Bronchial epithelial cell (primary cell): ENCODE measurements around the gene HCFC1R1. TPM values are rescaled to one million over a fixed set of nuclear protein-coding genes. Genes with fewer than 3 reads are reported as not detected.

ENCODE experiments used
- DNase-seq: peaks from one replicate; pipeline ENCODE4 v3.0.0-alpha.2; 2010; ENCODE audit warnings: low read depth
- FAIRE-seq: peaks from 2 replicates; lab custom pipeline; 2011; peaks lifted over from hg19 to GRCh38; lab: Jason Lieb, UNC
- H3K27me3 ChIP-seq: 2 replicates; pipeline ENCODE4 v1.5.1; 2011; ENCODE audit warnings: low read length; ENCODE audit not compliant: control insufficient read depth, insufficient read depth
- H3K36me3 ChIP-seq: 2 replicates; pipeline ENCODE4 v1.5.1; 2011; ENCODE audit warnings: low read length; ENCODE audit not compliant: control insufficient read depth, insufficient read depth
- H3K4me3 ChIP-seq: 2 replicates; pipeline ENCODE4 v1.5.1; 2011; ENCODE audit warnings: mild to moderate bottlenecking, low read depth, low read length, control low read depth
- CTCF ChIP-seq: IDR thresholded peaks from 2 replicates; pipeline ENCODE4 v1.5.1; 2011; ENCODE audit warnings: mild to moderate bottlenecking, moderate library complexity, low read length, control low read depth, inconsistent platforms; ENCODE audit not compliant: insufficient read depth, severe bottlenecking
- total RNA-seq: library from RNA; depleted of rRNA; stranded (reverse); fragments of >200 nt; gene quantifications from 2 replicates; pipeline ENCODE4 v1.2.1, GENCODE V29; 2014

HCFC1R1 gene
- total RNA-seq, 1 donor from 2014 or later: 1.1 TPM

- Histone ChIP-seq H3K4me3 (no peak overlapping the region), H3K27me3 (peaks cover 5% of the 10 kb centered on the region), H3K36me3 (peaks cover 2% of the 10 kb centered on the region)
- no peak for DNase-seq
- FAIRE-seq: no peak
- TF ChIP-seq CTCF: no peak
Observed at GRCh38 chr16:3008690-3009037, 15.1 kb downstream of the HCFC1R1 start.

- H3K4me3 ChIP-seq: no peak overlapping the region
- FAIRE-seq: no peak
- peaks cover 2% of the 10 kb centered on the region for H3K36me3 ChIP-seq
- no peak for DNase-seq
- TF ChIP-seq CTCF: no peak
- peaks cover 4% of the 10 kb centered on the region for H3K27me3 ChIP-seq
Observed at GRCh38 chr16:3007957-3008689, 15.6 kb downstream of the HCFC1R1 start.

GRCh38 chr16:3007059-3007956, 16.4 kb downstream of the HCFC1R1 start:
- DNase-seq (no peak), FAIRE-seq (no peak)
- H3K4me3 ChIP-seq: no peak overlapping the region
- H3K36me3 ChIP-seq: peaks cover 2% of the 10 kb centered on the region
- H3K27me3 ChIP-seq: peaks cover 3% of the 10 kb centered on the region
- no peak for TF ChIP-seq CTCF

GRCh38 chr16:3004781-3005284, 18.9 kb downstream of the HCFC1R1 start:
- Histone ChIP-seq H3K36me3 (peaks cover 2% of the 10 kb centered on the region), H3K27me3 (no peaks in the 10 kb centered on the region), H3K4me3 (peak overlapping the region; percentile 47)
- FAIRE-seq (no peak), DNase-seq (no peak)
- no peak for TF ChIP-seq CTCF

- peaks cover 2% of the 10 kb centered on the region for H3K36me3 ChIP-seq
- H3K4me3 ChIP-seq: peak overlapping the region; percentile 47
- DNase-seq: no peak
- TF ChIP-seq CTCF: no peak
- no peak for FAIRE-seq
- H3K27me3 ChIP-seq: no peaks in the 10 kb centered on the region
Observed at GRCh38 chr16:3004319-3004718, 19.4 kb downstream of the HCFC1R1 start.
